Measurements from ENCODE around the gene UTS2R.

UTS2R gene

DNA sequence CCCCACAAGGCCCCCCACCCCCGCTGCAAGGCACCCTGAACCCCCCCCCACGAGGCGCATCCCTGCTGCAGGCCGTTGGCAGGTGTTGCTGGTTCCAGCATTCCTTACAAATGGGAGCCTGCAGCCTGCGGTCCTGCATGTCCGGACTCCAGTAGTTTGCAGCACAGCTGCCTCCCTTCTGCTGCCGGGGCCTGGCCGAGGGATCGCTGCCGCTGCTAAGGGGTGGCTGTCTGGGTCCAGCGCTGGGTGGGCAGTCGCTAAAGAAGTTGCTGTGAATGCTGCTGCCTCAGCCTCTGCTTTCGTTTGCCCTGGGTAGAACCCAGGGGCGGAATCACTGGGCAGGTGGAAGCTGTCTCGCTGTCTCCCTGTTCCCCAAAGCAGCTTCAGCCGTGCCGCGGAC lies 11.8 kb downstream of the UTS2R start:
- H3K4me1 ChIP-seq (ENCODE audit: control insufficient read depth, insufficient read depth, low read length), result peaks cover 24% of the 10 kb centered on the region
- H3K36me3 ChIP-seq (ENCODE audit: insufficient read depth, low read length), result no peaks in the 10 kb centered on the region
- no peak overlapping the region for H3K4me2 ChIP-seq (ENCODE audit: low read length)
- H3K9me3 ChIP-seq (replicated peaks; ENCODE audit: low read length), result no peaks in the 10 kb centered on the region
- H3K27me3 ChIP-seq (ENCODE audit: control insufficient read depth, insufficient read depth, low read length), result peaks cover 78% of the 10 kb centered on the region
- no peak overlapping the region for H3K4me3 ChIP-seq (ENCODE audit: low read length)
- no peak overlapping the region for H3K9ac ChIP-seq (ENCODE audit: low read depth, low read length)

- no peak overlapping the region for H3K9ac ChIP-seq (ENCODE audit: low read depth, low read length)
- H3K4me3 ChIP-seq (ENCODE audit: low read length), result no peak overlapping the region
- no peaks in the 10 kb centered on the region for H3K9me3 ChIP-seq (replicated peaks; ENCODE audit: low read length)
- H3K27me3 ChIP-seq (ENCODE audit: control insufficient read depth, insufficient read depth, low read length), result peaks cover 72% of the 10 kb centered on the region
- no peaks in the 10 kb centered on the region for H3K36me3 ChIP-seq (ENCODE audit: insufficient read depth, low read length)
- peaks cover 24% of the 10 kb centered on the region for H3K4me1 ChIP-seq (ENCODE audit: control insufficient read depth, insufficient read depth, low read length)
- H3K4me2 ChIP-seq (ENCODE audit: low read length), result no peak overlapping the region
Observed at GRCh38 chr17:82384051-82384729, 12.6 kb downstream of the UTS2R start.

DNA sequence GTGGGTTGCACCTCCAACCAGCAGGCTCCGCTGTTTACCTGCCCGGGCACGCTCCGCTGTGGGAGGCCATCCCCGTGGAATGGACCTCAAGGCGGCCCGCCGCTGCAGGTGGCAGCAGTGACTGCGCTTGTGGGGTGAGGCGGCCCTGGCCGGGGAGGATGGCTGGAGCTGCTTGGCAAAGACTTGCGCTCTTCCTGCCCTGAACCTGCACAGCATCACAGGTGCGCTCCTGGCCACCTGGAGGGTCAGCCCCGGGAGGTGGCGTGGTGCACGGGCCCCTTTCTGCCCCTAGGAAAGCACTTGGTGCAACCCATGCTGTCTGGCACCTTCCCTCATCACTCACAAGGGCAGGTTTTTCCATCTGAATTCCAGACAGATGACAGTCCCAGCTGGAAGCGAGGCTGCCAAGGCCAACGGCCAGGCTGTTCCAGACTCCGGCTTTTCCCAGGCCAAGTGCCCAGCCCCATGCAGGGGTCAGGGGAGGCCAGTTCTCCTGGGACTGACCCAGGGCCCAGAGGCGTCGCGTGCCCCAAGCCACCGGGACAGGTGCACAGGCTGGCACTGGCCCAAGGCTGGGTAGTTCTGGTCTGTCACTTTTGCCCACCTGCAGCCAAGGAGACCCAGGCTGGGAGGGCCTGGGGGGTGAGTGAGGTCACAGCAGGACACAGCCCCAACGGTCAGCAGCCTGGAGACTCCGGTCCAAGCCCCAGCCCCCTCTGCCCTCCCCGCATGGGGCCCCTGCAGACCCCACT lies 13.3 kb downstream of the UTS2R start:
- peaks cover 66% of the 10 kb centered on the region for H3K27me3 ChIP-seq (ENCODE audit: control insufficient read depth, insufficient read depth, low read length)
- H3K4me1 ChIP-seq (ENCODE audit: control insufficient read depth, insufficient read depth, low read length), result peaks cover 24% of the 10 kb centered on the region
- H3K9ac ChIP-seq (ENCODE audit: low read depth, low read length), result no peak overlapping the region
- no peaks in the 10 kb centered on the region for H3K36me3 ChIP-seq (ENCODE audit: insufficient read depth, low read length)
- H3K4me2 ChIP-seq (ENCODE audit: low read length), result no peak overlapping the region
- H3K9me3 ChIP-seq (replicated peaks; ENCODE audit: low read length), result no peaks in the 10 kb centered on the region
- H3K4me3 ChIP-seq (ENCODE audit: low read length), result no peak overlapping the region

- Histone ChIP-seq H3K4me1 (ENCODE audit: control insufficient read depth, insufficient read depth, low read length) (peaks cover 23% of the 10 kb centered on the region), H3K9ac (ENCODE audit: low read depth, low read length) (no peak overlapping the region), H3K27me3 (ENCODE audit: control insufficient read depth, insufficient read depth, low read length) (peaks cover 60% of the 10 kb centered on the region), H3K4me3 (ENCODE audit: low read length) (no peak overlapping the region), H3K4me2 (ENCODE audit: low read length) (no peak overlapping the region), H3K36me3 (ENCODE audit: insufficient read depth, low read length) (no peaks in the 10 kb centered on the region), H3K9me3 (replicated peaks; ENCODE audit: low read length) (no peaks in the 10 kb centered on the region)
Observed at GRCh38 chr17:82385559-82386254, 14.1 kb downstream of the UTS2R start.

- H3K4me3 ChIP-seq (ENCODE audit: low read length), result no peak overlapping the region
- no peak overlapping the region for H3K4me2 ChIP-seq (ENCODE audit: low read length)
- no peaks in the 10 kb centered on the region for H3K36me3 ChIP-seq (ENCODE audit: insufficient read depth, low read length)
- H3K27me3 ChIP-seq (ENCODE audit: control insufficient read depth, insufficient read depth, low read length), result peaks cover 54% of the 10 kb centered on the region
- no peak overlapping the region for H3K9ac ChIP-seq (ENCODE audit: low read depth, low read length)
- H3K4me1 ChIP-seq (ENCODE audit: control insufficient read depth, insufficient read depth, low read length), result peaks cover 17% of the 10 kb centered on the region
- H3K9me3 ChIP-seq (replicated peaks; ENCODE audit: low read length), result no peaks in the 10 kb centered on the region
Observed at GRCh38 chr17:82386255-82386831, 14.8 kb downstream of the UTS2R start.

- H3K4me3 ChIP-seq (ENCODE audit: low read length), result no peak overlapping the region
- no peak overlapping the region for H3K4me2 ChIP-seq (ENCODE audit: low read length)
- no peaks in the 10 kb centered on the region for H3K36me3 ChIP-seq (ENCODE audit: insufficient read depth, low read length)
- H3K27me3 ChIP-seq (ENCODE audit: control insufficient read depth, insufficient read depth, low read length), result peaks cover 50% of the 10 kb centered on the region
- no peak overlapping the region for H3K9ac ChIP-seq (ENCODE audit: low read depth, low read length)
- H3K4me1 ChIP-seq (ENCODE audit: control insufficient read depth, insufficient read depth, low read length), result peaks cover 14% of the 10 kb centered on the region
- no peaks in the 10 kb centered on the region for H3K9me3 ChIP-seq (replicated peaks; ENCODE audit: low read length)
Observed at GRCh38 chr17:82386881-82387704, 15.5 kb downstream of the UTS2R start.

GRCh38 chr17:82387705-82388106 lies 16.1 kb downstream of the UTS2R start:
- Histone ChIP-seq H3K4me2 (ENCODE audit: low read length) (no peak overlapping the region), H3K4me3 (ENCODE audit: low read length) (no peak overlapping the region), H3K36me3 (ENCODE audit: insufficient read depth, low read length) (no peaks in the 10 kb centered on the region), H3K4me1 (ENCODE audit: control insufficient read depth, insufficient read depth, low read length) (peaks cover 14% of the 10 kb centered on the region), H3K9ac (ENCODE audit: low read depth, low read length) (no peak overlapping the region), H3K27me3 (ENCODE audit: control insufficient read depth, insufficient read depth, low read length) (peaks cover 50% of the 10 kb centered on the region), H3K9me3 (replicated peaks; ENCODE audit: low read length) (no peaks in the 10 kb centered on the region)

DNA sequence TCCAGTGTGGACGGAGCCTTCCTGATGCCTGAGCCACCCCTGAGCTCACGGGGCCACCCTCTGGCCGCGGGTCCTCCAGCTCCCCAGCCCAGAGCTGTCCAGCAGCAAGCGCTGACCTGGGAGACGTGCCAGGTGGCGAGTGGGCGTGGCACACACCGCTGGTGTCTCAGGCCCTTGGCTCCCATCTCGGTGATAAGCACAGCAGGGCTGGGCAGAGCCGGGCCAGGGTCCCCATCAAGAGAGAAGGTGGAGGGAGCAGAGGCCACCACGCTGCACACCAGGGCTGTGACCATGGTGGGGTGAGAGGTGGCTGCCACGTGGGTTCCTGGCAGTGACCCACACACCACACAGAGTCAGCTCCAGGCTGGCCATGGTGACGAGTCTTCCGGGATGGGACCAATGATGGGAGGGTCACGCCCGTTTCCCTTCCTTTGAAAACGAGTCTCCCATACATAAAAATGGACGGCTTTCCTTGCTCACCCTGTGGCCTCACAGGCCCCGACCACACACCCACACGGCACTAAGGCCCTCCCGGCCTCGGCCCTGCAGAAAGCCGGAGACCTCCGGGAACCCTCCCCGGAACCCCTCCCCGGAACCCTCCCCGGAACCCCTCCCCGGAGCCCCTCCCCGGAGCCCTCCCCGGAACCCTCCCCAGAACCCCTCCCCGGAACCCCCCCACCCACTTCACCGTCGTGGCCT lies 16.8 kb downstream of the UTS2R start:
- Histone ChIP-seq H3K4me2 (ENCODE audit: low read length) (peak overlapping the region; percentile 7), H3K27me3 (ENCODE audit: control insufficient read depth, insufficient read depth, low read length) (peaks cover 49% of the 10 kb centered on the region), H3K9ac (ENCODE audit: low read depth, low read length) (no peak overlapping the region), H3K4me1 (ENCODE audit: control insufficient read depth, insufficient read depth, low read length) (peaks cover 14% of the 10 kb centered on the region), H3K9me3 (replicated peaks; ENCODE audit: low read length) (no peaks in the 10 kb centered on the region), H3K4me3 (ENCODE audit: low read length) (no peak overlapping the region), H3K36me3 (ENCODE audit: insufficient read depth, low read length) (peaks cover 4% of the 10 kb centered on the region)

DNA sequence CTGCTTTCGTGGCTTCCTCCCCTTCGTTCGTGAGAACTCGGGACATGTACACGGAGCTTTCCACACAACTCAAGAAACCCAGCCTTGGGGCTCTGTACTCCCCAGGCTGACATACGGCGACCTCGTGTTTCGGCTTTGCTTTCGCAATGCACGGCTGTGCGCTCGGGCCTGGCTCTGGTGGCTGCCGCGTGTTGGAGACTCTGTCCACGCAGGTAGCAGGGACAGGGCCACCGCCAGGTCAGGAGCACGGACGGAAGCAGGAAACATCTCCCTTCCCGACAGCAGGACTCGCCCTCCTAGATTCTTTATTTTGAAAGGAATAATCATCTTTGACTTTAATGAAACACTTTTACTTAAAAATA lies 17.3 kb downstream of the UTS2R start:
- H3K4me1 ChIP-seq (ENCODE audit: control insufficient read depth, insufficient read depth, low read length), result peaks cover 14% of the 10 kb centered on the region
- H3K4me2 ChIP-seq (ENCODE audit: low read length), result no peak overlapping the region
- peaks cover 44% of the 10 kb centered on the region for H3K27me3 ChIP-seq (ENCODE audit: control insufficient read depth, insufficient read depth, low read length)
- H3K9me3 ChIP-seq (replicated peaks; ENCODE audit: low read length), result no peaks in the 10 kb centered on the region
- no peak overlapping the region for H3K9ac ChIP-seq (ENCODE audit: low read depth, low read length)
- peaks cover 6% of the 10 kb centered on the region for H3K36me3 ChIP-seq (ENCODE audit: insufficient read depth, low read length)
- no peak overlapping the region for H3K4me3 ChIP-seq (ENCODE audit: low read length)

- H3K36me3 ChIP-seq (ENCODE audit: insufficient read depth, low read length), result peaks cover 6% of the 10 kb centered on the region
- H3K4me1 ChIP-seq (ENCODE audit: control insufficient read depth, insufficient read depth, low read length), result peaks cover 13% of the 10 kb centered on the region
- no peak overlapping the region for H3K4me3 ChIP-seq (ENCODE audit: low read length)
- no peak overlapping the region for H3K4me2 ChIP-seq (ENCODE audit: low read length)
- no peaks in the 10 kb centered on the region for H3K9me3 ChIP-seq (replicated peaks; ENCODE audit: low read length)
- H3K27me3 ChIP-seq (ENCODE audit: control insufficient read depth, insufficient read depth, low read length), result peaks cover 39% of the 10 kb centered on the region
- no peak overlapping the region for H3K9ac ChIP-seq (ENCODE audit: low read depth, low read length)
Observed at GRCh38 chr17:82389379-82389778, 17.8 kb downstream of the UTS2R start.
